Esophagus muscularis mucosa (tissue), 3 donors: Measurements from ENCODE around the gene ADGRF4.

Source experiments
- CTCF ChIP-seq, 3 experiments: fragments of 200-600 bp in 2 of 3; fragments of 450-650 bp in 1 of 3; sonication (generic) in 2 of 3; IDR thresholded peaks; one replicate each; pipeline ENCODE4 v1.5.1; 2017 to 2019; ENCODE audit warnings: antibody characterized with exemption in 3 of 3, mild to moderate bottlenecking in 2 of 3, moderate library complexity in 1 of 3
- EP300 ChIP-seq: sonication (generic); formaldehyde crosslinking; IDR thresholded peaks from one replicate; pipeline ENCODE4 v1.6.1; 2017; ENCODE audit warnings: antibody characterized with exemption

- peak in 1 of 3 experiments; percentile 19 for TF ChIP-seq CTCF (IDR thresholded peaks at IDR 0.05)
- no peak for TF ChIP-seq EP300
These were observed 35.6 kb downstream of the ADGRF4 start for GRCh38 chr6:47733879-47734558.
